DND-41 (cell line): Measurements from ENCODE around the gene CARS1.

Experiments
- ATAC-seq: fragments of 200-7000 bp; cut with Tn5 transposase; 3 replicates; pipeline ENCODE4 v1.9.1; 2021; ENCODE audit warnings: low read depth; ENCODE audit not compliant: insufficient read depth
- DNase-seq: peaks from one replicate; pipeline ENCODE4 v3.0.0-alpha.2; 2020
- H2AFZ ChIP-seq: 2 replicates; pipeline ENCODE4 v1.6.0; 2012; ENCODE audit warnings: low read depth, low read length
- H3K27ac ChIP-seq: 2 replicates; pipeline ENCODE4 v1.5.1; 2012; ENCODE audit warnings: low read length, inconsistent platforms
- H3K27me3 ChIP-seq: fragments of 200-600 bp; sonication (generic); 2 replicates; pipeline ENCODE4 v1.6.0; 2012; ENCODE audit warnings: low read length, mild to moderate bottlenecking, inconsistent platforms; ENCODE audit not compliant: insufficient read depth, poor library complexity
- H3K36me3 ChIP-seq: 2 replicates; pipeline ENCODE4 v1.5.1; 2012; ENCODE audit warnings: low read length, inconsistent platforms; ENCODE audit not compliant: insufficient read depth
- H3K4me1 ChIP-seq: 2 replicates; pipeline ENCODE4 v1.5.1; 2012; ENCODE audit warnings: mild to moderate bottlenecking, low read length; ENCODE audit not compliant: insufficient read depth
- H3K4me2 ChIP-seq: 2 replicates; pipeline ENCODE4 v1.6.0; 2012; ENCODE audit warnings: mild to moderate bottlenecking, moderate library complexity, low read length, inconsistent platforms; ENCODE audit not compliant: insufficient read depth
- H3K4me3 ChIP-seq, 2 experiments: fragments of 200-600 bp in 1 of 2; shearing (Covaris generic) in 1 of 2; 2 replicates each; pipeline ENCODE4 v1.5.1; 2012 to 2016; ENCODE audit warnings: inconsistent platforms in 2 of 2, low read length in 2 of 2, mild to moderate bottlenecking in 2 of 2, low read depth in 1 of 2, moderate library complexity in 1 of 2
- H3K79me2 ChIP-seq: 2 replicates; pipeline ENCODE4 v1.6.0; 2012; ENCODE audit warnings: low read length, inconsistent platforms; ENCODE audit not compliant: insufficient read depth
- H3K9ac ChIP-seq: 2 replicates; pipeline ENCODE4 v1.6.0; 2012; ENCODE audit warnings: low read depth, mild to moderate bottlenecking, inconsistent platforms, low read length, moderate library complexity
- H3K9me3 ChIP-seq: 2 replicates; pipeline ENCODE4 v1.5.1; 2012; ENCODE audit warnings: low read length, moderate library complexity, mild to moderate bottlenecking, inconsistent platforms; ENCODE audit not compliant: insufficient read depth, severe bottlenecking
- H4K20me1 ChIP-seq: 2 replicates; pipeline ENCODE4 v1.6.0; 2012; ENCODE audit warnings: low read length; ENCODE audit not compliant: insufficient read depth
- CTCF ChIP-seq: IDR thresholded peaks from 2 replicates; pipeline ENCODE4 v1.5.1; 2012; ENCODE audit warnings: borderline replicate concordance, low read length, moderate library complexity, mild to moderate bottlenecking; ENCODE audit not compliant: poor library complexity, severe bottlenecking; ENCODE audit errors: extremely low read depth
- EZH2 ChIP-seq: IDR thresholded peaks from 3 replicates; pipeline ENCODE4 v1.6.1; 2012; ENCODE audit warnings: borderline replicate concordance, low read depth, mild to moderate bottlenecking, moderate library complexity, low read length, inconsistent platforms; ENCODE audit not compliant: severe bottlenecking

CARS1 gene

GRCh38 chr11:3080733-3081385 lies 23.6 kb upstream of the CARS1 start:
- no peak for ATAC-seq
- Histone ChIP-seq H3K27ac (no peak overlapping the region), H3K36me3 (no peaks in the 10 kb centered on the region), H4K20me1 (no peaks in the 10 kb centered on the region), H2AFZ (no peak overlapping the region), H3K4me2 (no peak overlapping the region), H3K79me2 (no peaks in the 10 kb centered on the region), H3K27me3 (no peaks in the 10 kb centered on the region), H3K9ac (no peak overlapping the region), H3K9me3 (no peaks in the 10 kb centered on the region), H3K4me3 (no peak overlapping the region), H3K4me1 (no peaks in the 10 kb centered on the region)
- TF ChIP-seq CTCF (no peak), EZH2 (no peak)
- DNase-seq: no peak

GRCh38 chr11:3080104-3080503 lies 22.9 kb upstream of the CARS1 start:
- DNase-seq: no peak
- Histone ChIP-seq H3K79me2 (no peaks in the 10 kb centered on the region), H2AFZ (no peak overlapping the region), H3K36me3 (no peaks in the 10 kb centered on the region), H3K4me1 (no peaks in the 10 kb centered on the region), H3K9ac (no peak overlapping the region), H3K4me2 (no peak overlapping the region), H3K9me3 (no peaks in the 10 kb centered on the region), H3K27me3 (no peaks in the 10 kb centered on the region), H4K20me1 (no peaks in the 10 kb centered on the region), H3K4me3 (no peak overlapping the region), H3K27ac (no peak overlapping the region)
- no peak for TF ChIP-seq EZH2
- no peak for TF ChIP-seq CTCF
- ATAC-seq: no peak

GRCh38 chr11:3077846-3078440 lies 20.7 kb upstream of the CARS1 start:
- Histone ChIP-seq H4K20me1 (no peaks in the 10 kb centered on the region), H2AFZ (no peak overlapping the region), H3K9me3 (no peaks in the 10 kb centered on the region), H3K4me2 (no peak overlapping the region), H3K36me3 (no peaks in the 10 kb centered on the region), H3K27ac (no peak overlapping the region), H3K4me3 (no peak overlapping the region), H3K79me2 (no peaks in the 10 kb centered on the region), H3K27me3 (peaks cover 2% of the 10 kb centered on the region), H3K4me1 (no peaks in the 10 kb centered on the region), H3K9ac (no peak overlapping the region)
- DNase-seq: no peak
- TF ChIP-seq EZH2: no peak
- no peak for TF ChIP-seq CTCF
- no peak for ATAC-seq
